NCI-H2029 (cell line): Measurements from ENCODE around the gene KCNQ1.

Experiments used
- DNase-seq: peaks from one replicate; lab custom pipeline; 2025; lab: John Stamatoyannopoulos, UW

Gene KCNQ1

DNA sequence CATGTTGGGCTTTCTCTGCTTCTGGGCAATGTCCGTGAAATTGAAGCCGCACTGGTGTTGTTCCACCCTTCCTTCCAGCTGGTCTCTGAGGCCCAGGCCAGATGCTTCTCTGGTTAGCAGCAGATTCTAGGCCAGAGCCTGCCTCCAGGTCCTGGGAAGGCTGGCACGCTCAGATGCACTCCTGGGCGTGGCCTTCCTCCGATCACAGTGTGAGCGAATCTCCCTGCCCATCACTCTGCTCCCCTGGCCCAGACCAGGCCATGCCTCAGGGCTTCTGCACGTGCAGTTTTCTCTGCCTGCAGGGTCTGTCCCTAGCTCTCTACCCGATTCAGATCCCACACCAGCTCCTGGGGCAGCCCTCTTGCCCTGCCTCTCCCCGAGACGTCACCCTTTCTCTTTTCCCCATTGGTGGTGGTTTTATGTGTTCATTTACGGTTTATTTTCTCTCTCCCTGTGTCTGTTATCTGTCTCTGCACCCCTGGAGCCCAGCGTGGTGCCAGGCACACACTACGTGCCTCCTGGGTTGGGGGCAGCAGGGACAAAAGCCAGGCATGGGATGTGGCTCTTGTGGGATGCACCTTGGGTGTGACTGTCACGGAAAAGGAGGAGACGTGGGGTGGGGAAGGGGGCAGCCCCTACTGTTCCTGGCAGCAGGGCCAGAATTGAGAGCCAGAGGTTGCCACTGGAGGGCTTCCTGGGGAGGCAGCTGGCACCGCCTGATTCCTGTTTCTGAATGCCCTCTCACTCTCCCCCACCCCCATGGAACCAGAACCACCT, 66.0 kb downstream of the KCNQ1 start:
- DNase-seq, result no peak

DNA sequence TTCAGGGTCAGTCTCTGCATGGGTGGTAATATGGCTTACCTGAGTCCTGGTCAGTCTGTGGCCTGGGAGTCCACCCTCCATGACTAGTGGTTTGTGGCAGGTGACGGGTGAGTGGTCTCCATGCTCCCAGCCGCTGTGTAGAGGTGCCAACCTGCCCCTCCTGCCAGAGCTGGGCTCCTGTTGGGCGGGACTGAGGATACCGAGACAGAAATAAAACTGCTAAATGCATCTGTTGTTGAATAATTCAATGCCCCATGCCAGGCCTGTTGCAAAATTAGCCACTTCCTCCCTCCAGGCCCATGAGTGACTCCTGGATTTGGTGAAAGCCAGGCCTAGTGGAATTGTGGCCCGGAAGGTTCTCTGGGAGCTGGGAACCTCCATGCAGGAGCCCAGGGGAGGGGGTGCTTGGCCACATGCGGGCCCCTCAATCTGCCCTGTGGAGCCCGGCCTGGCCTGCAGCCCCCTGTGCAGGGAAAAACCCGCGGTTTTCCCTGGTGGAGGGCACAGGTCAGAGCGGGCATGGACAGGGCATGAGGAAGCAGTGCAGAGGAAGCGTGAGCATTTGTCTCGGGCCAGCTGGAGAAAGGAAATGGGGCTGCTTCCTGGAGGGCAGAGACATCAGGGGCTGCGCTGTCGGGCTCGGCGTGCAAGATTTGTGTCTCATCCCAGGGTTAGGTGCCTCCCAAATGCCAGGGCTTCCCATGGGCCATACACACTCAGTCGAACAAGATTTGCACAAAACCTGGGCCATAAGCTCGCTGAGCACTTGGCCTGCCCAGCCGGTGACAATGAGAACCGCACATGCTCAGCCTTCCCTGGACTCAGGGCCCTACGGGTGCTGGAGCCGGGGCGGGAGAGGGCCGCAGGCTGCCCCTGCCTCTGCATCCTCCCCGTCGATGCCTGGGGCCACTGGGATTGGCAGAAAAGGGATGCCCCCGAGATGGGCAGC, 66.9 kb downstream of the KCNQ1 start:
- no peak for DNase-seq

DNA sequence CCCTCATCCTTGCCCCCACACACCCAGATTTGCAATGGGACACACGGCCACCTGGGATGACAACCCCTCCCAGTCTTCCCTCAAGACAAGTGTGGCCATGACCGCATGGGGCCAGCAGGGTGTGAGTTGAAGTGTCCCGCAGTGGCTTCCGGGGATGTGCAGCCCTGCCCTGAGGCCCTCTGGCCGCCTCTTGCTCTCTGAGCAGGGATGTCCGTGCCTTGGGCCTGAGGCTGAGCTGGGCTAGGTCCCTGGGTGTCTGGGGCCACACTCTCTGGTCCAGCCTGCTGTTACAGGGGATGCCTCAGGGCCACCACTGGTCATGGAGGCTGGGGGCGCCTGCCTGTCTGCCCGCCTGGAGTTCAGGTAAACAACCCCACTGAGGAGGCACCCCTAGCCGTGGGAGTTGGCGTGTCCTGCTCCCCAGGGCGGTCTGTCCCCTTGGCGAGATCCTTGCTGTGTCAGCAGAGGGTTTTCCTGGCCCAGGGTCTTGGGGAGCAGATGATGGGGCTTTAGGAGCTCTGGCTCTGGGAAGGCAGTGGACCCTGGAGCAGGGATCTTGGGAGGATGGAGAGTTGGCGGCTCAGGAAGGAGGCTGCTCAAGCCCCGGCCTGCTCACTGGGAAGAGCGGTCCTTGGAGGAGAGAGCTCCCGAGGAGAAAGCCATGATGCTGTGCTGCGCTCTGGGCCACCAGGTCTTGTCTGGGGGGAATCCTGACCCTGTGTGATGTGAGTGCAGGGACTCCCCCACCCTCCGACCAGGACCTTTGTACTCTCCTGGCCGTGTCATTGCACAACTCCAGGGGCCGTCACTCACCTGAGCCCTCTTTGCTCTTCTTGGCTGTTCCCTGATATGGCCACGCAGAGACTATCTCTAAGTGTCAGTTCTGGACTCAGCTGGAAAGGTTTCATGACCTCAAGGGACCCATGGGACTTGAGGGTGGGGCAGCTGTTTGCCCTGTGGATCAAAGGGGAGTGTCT, 67.9 kb downstream of the KCNQ1 start:
- no peak for DNase-seq

DNA sequence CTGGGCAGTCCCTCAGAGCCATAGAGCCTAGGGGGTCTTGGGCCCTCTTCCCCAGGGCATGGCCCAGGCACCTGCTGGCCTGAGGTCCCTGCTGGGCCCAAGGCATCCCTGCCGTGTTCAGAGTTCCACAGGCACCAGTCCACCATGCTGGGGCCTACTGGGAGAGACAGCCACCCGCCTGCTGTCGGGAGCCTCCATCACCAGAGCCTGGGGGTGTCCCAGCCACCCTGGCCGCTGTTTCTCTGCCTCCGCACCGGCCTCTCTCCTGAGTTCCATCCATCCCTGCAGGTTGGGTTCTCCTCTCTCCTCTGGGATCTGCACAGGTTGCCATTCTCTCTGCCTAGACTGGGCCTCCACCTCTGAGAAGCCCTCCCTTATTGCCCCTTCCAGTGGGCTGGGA, 68.6 kb downstream of the KCNQ1 start:
- no peak for DNase-seq

DNA sequence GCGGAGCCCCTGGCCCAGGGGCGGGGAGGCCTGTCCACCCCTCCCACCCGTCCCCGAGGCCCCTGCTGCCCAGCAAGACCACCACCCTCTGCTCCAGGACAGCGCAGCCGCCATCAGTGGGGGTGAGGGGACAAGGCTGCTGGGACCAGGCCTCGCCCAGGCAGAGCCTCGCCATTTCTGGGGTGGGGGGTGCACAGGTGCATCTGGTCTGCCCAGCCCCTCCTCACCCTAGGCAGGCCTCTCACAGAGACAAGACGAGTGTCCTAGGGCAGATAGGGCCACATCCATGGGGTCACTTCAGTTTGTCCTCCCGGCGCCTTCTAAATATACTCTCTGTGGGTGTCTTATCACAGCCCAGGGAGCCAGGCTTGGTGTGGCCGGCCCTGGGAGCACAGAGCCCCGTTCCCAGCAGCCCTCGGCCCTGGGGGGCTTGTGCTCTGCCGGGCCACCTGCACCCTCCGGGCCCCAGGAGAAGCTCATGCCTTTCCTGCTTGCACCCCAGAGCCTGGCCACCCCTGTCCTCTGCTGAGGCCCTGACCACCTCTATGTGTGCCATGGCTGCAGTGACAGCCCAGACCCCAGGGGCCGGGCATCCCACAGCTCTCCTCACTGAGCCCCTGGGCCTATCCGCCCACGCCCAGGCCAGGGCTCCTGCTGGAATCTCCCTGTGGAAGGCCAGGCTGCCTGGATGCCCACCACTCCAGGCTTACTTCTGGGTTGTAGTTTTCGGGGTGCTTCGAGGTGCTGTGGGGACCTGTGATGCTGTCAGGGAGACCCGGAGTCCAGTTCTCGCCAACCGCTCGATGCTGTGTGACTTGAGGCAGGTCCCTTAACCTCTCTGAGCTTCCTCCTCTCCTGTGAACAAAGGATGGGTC, 70.8 kb downstream of the KCNQ1 start:
- no peak for DNase-seq

DNA sequence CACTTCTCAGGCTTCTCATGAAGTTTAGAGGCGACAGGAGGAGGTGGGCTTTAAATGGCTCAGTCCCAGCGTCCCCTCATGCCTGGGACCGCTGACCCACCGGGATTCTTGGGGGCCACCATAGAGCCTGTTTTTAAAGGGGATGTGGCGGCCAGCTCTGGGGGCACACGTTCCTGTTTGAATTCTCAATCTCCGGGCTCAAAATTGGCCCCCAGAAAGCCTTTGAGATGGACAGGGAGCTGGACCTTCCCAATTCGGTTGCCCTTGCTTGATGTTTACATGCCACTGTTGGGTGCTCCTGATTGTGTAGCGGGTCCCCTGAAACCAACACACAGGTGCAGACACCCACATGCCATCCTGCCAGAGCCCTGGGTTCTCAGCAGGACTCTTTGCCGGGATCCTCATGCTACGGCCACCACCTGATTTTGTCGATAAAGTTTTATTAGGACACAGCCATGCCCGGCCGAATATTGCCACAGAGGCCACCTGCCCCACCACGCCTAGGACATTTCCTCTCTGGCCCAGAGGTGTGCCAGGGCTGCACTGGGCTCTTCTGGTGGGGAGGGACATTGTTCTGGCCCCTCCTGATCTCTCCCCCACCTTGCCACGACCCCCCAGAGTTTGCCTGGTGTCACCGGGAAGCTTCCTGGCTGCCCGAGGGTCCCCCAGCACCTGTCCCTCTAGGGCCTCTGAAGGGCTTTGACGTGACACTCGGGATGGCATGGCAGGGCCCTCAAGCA, 71.6 kb downstream of the KCNQ1 start:
- no peak for DNase-seq

DNA sequence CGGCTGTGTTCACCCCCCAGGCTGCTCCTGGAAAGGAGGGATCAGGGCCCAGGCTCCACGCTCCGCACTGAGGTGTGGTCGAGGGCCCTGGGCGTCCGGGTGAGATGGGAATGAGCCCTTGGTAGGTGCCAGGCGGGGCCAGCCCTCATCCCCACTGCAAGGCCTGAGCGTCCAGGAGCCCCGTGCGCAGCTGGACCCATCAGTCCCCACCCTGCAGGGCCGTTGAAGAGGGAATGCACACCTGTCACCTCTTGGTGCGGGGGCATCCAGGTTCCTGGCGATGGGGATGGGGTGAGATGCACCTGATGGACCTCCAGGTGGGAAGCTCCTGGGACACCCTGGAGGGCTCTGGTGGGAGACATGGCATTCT, 72.2 kb downstream of the KCNQ1 start:
- no peak for DNase-seq

DNA sequence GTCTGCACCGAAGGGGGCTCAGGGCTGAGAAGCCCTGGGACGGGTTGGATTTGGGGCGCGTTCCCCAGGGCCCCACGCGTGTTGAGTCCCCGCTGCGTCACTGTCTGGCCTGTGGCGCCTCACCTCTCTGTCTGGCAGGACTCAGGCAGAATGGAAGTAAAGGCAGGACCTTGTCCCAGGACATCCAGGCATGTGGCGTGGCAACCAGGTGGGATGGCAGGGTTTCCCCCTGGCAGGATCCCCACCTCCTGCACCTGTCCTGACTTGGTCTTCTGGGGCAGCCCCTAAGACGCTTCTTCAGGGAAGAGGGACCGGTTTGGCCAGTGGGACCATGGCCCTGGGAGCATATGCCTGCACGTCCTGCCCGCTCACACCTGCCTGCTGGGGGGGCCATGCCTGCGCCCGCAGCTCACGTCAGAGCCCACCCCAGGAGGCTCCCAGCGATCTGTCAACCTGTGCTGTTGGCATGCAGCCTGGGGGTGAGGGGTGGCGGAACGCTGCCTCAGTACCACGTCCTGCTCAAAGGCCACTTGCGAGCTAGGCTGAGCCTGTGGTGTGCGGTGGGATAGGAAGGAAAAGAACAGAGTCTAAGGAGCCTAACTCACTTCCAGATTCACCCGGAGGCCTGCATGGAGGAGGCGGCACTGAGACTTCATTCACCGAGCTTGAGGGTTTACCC, 72.7 kb downstream of the KCNQ1 start:
- DNase-seq, result no peak

DNA sequence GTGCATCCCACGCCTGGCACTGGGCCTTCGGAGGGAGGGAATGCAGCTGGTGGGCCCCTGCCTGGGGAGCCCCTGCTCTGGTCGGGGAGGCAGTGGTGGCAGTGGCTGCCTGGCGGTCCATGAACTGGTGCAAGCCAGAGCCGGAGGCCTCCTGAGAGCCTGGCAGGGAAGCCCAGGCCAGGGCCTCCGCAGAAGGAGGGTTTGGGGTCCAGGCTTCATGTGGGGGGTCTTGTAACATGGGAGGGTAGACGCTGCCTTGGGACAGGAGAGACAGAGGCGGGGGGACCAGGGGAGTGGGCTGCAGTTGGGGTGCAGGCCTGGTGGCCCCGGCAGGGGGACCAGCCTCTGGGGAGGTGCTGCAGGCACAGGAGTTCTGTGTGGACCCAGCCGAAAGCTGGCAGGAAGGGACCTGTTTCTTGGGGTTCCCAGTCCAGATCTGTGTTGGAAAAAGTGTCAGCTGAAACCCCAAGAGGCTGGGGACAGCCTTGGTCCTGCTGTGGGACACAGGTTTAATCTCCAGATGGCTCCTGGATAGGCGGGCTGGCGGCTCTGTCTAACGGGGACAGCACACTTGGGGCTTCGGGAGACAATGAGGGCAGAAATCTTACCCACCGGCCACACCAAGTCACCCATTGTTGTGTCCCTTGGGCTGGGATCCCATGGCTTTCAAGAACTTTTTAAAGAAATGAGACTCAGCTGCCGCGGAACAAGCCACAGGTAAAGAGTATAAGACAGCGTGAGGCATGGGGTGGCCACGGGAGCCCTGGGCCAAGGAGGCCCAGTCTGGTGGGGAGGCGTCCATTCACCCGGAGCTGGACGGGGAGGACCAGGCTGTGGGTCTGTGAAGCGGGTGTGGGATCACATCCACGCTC, 73.5 kb downstream of the KCNQ1 start:
- no peak for DNase-seq

DNA sequence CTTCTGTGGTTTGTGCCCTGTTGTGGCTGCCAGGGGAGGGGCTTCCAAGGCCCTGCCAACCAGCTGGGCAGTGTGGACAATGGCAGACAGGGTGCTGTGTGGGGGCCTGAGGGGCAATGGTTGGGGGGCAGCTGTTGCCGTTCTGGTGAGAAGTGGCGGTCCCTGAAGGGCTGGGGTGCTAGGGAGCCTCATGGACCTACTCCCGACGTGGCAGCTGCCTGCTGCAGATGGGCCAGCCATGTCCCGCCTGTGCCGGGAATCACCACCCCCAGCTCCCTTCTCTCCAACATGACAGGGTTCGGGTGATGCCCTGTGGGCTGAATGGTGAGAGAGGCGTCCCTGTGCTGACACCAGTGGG, 74.2 kb downstream of the KCNQ1 start:
- no peak for DNase-seq

DNA sequence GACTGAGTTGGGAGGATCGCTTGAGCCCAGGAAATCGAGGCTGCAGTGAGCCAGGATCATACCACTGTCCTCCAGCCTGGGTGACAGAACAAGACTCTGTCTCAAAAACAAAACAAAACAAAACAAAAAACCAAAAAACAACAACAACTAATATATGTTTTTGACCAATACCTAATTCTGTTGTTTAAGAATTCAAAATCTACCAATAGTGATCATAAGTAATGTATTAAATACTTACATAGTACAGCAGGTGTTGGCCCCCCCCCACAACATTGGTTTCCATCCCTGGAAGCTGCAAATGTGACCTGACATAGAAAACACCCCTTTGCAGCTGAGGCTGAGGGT, 74.7 kb downstream of the KCNQ1 start:
- DNase-seq, result no peak

DNA sequence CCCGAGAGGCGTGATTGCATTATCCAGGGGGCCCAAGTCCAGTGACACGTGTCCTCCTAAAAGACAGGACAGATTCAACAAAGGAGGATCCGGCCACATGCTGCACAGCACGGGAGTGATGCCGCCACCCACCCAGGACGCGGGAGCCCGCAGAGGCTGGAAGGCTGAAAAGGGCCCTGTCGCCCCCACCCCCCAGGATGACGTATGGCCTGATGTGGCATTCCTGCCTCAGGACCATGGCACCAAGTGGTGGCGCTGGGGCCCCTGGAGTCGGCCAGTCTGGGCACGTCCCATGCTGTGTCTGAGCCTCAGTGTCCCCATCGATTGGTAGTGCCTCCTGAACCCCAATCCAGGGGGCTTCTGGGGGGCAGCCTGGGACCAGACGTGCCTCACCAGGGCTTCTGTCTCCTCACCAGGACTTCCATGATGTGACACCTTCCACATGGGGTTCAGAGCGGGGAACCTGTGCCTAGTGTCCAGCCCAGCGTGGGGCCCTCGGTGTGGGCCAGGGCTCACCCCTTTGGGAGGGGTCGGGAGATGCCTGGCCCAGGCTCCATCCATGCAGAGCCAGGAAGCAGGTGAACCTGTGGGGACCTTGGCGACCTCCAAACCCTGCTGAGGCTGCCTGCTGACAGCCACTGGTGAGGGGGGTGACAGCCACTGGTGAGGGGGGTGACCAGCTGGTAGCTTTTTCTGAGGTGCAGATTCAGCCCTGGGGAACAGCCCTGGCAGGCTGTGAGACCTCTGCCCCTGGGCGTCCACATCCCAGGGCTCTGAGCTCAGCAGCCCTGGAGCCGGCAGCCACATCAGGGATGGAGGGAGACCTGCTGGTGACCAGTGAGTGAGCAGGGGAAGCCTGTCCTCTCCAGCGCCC, 75.3 kb downstream of the KCNQ1 start:
- no peak for DNase-seq

DNA sequence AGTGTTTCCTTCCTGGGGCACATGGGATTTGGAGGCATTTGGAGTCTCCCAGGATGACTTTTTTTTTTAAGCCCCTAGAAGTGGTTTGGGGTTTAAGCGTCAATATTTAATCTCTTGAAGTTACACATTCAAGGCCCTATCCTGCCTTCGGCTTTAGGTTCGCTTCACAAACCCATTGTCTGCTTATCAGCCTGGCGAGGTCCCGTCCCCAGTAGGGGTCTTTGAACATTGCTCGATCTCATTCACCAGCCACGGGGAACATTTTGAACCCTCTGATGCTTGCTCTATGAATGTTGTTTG, 75.9 kb downstream of the KCNQ1 start:
- no peak for DNase-seq

DNA sequence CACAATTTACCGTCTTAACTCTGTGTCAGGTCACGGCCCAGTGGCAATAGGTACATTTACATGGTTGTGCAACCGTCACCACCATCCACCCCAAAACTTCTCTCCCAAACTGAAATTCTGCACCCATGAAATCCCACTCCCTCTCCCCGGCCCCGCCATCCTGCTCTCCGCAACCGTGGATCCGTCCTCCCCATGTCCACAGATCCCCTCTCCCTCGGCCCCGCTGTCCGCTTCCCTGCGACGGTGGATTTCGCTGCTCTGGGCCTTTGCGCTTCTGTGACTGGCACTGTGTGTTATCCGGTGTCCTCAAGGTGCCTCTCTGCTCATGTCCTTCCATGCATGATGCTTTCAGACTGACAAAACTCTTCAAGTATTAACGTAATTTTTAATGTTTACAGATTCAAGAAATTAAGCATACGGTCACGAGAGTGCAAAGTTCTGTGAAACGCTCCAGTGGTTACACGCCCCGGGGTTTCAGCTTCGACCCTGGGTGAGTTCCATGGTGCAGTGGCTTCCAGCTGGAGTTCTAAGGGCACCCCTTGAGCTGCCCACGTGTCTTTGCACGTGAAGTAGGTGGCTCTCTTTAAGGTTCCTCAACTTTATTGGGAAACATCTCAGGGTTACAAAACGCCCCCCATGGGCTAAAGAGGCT, 76.4 kb downstream of the KCNQ1 start:
- no peak for DNase-seq

DNA sequence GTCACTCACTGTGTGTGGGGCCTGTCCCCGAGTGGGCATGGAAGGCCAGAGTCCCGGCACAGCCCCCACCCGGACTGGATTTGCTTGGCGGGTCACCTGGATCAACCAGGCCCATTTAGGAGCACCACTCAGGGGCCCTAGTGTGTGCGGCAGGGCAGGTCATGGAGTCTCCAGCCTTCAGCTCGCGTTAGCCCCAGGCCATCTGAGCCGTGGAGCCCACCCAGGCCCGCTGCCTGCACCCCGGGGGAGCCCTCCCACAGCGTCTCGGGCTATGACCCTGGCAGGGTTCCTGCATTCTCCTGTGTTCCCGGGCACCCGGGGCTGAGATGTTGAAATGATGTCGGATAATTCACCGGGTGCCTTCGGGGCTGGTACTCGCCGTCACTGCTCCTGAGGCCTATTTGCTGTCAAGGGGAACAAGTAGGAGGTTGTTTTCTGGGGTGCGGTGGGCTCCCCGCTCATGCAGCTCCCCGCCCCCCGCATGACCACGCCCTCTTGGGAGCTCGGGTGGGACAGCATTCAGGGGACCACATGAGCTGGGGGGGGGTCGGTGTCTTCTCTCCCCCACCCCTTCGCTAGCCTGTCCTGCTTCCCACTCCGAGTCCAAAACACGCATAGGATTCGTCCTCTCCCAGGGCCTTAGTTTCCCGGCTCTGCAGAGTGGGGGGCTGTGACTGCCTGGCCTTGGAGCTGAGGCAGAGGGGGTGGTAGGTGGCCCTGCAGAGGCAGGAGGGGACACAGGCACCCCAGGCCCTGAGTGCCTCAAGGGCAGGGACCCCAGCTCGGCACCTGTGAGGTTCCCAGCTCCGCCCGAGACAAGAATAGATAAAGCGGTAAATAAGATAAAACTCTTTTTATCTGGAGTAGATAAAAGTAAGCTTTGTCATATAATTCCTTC, 77.2 kb downstream of the KCNQ1 start:
- DNase-seq, result no peak

DNA sequence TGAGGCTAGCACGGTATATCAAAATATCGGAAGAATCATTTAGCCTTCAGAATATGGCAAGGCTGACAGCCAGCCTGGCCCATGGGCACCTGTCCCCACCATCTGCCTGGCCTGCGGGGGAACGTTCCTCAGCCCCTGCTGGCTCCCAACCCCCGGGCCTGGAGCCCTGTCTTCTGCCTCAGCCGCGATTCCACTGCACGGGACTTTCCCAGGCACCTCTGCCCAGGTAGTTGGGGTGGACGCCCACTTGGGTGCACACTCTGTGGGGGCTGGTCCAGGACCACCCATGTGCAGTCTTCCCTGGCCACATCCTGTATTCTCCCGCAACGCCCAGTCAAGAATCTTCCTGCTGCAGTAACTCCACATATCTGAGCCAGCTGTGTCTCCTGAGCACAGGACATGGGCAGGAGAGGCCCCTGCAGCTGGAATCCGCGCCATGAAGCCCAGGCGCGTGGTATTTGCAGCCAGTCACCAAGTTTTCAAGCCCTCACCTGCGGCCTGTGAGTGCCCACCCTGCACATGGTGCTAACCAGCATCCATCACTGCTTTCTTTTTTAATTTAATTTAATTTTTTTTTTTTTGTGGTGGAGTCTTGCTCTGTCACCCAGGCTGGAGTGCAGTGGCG, 77.9 kb downstream of the KCNQ1 start:
- no peak for DNase-seq
